Dedifferentiated amniotic fluid mesenchymal stem cell (primary cell): Measurements from ENCODE around the gene PADI4.

Experiments used
- DNase-seq: peaks from one replicate; pipeline ENCODE4 v3.0.0-alpha.2; 2016; ENCODE audit errors: extremely low spot score

PADI4 gene

GRCh38 chr1:17348593-17349234 is 40.7 kb downstream of the PADI4 start:
- DNase-seq, result no peak

DNA sequence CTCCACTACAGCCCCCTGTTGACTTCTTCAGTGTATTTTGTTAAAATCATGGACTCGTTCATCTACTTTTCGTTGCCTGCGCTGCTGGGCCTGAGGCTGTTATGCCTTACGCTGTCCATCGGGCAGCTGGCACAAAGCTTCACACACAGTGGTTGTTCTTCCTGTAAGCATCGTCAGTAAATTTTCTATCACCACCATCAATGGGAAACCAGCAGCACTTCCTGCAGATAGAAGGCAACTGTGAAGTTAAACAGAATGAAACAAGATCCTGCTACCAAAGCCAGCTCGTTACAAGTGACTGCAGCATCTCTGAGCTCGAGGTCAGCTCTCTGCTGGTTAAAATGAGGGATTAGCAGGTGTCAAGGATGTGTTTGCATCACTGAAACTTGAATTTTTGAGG is 42.1 kb downstream of the PADI4 start:
- DNase-seq, result no peak

- no peak for DNase-seq
Observed at GRCh38 chr1:17350928-17351446, 43.0 kb downstream of the PADI4 start.

GRCh38 chr1:17351598-17352324 is 43.8 kb downstream of the PADI4 start:
- DNase-seq, result no peak

- no peak for DNase-seq
Observed at GRCh38 chr1:17352419-17352909, 44.5 kb downstream of the PADI4 start.

DNA sequence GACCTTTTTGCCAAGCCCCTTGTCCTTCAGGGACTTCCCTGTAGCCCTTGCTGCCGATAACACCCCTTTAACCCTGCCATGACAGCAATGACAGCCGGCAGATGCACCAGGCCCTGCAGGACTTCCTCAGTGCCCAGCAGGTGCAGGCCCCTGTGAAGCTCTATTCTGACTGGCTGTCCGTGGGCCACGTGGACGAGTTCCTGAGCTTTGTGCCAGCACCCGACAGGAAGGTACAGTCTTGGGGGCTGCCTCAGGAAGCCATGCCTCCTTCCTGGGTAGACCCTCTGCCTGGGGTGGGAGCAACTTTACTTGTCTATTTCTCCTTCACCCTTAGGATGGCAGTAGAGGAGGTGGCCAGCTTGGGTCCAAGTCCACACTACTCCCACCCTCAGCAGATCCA is 47.9 kb downstream of the PADI4 start:
- no peak for DNase-seq

DNA sequence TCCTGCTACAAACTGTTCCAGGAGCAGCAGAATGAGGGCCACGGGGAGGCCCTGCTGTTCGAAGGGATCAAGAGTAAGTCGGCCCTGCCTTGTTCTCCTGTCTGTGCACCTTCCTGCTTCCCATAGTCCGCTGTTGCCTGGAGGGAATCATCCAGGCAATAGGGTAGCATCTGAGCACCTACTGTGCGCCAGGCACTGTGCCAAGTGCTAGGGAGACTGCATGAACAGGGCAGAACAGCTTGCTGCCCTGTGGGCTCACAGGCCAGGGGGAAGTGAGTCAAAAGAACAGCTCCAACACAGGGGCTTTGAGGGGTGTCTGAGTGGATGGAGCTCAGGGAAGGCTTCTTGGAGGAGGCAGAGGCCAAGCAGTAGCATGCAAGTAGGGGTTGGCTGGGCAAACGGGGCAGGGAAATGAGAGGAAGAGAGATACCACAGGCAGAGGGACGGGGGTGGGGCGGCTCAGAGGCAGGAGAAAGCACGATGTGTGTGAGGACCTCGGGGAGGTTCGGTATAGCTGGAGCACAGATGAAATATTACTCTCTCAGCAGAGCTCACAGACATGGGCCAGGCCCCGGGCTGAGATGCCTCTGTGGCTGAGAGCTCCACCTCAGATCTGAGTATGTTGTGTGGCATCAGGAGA is 48.5 kb downstream of the PADI4 start:
- DNase-seq, result no peak

DNA sequence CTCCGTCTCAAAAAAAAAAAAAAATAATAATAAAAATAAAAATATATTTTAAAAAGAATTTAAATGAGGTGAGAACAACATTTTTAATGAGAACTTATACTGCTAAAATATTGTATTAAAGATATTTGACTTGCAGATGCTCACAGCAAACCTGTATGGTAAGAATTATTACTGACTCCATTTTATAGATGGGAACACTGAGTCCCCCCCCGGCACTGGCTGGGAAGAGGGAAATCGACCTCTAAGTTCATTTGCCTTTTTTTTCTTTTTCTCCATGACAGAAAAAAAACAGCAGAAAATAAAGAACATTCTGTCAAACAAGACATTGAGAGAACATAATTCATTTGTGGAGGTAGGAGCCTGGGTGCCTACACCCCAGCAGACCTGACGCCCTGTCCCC is 50.6 kb downstream of the PADI4 start:
- no peak for DNase-seq

- no peak for DNase-seq
Observed at GRCh38 chr1:17359031-17359430, 51.0 kb downstream of the PADI4 start.

DNA sequence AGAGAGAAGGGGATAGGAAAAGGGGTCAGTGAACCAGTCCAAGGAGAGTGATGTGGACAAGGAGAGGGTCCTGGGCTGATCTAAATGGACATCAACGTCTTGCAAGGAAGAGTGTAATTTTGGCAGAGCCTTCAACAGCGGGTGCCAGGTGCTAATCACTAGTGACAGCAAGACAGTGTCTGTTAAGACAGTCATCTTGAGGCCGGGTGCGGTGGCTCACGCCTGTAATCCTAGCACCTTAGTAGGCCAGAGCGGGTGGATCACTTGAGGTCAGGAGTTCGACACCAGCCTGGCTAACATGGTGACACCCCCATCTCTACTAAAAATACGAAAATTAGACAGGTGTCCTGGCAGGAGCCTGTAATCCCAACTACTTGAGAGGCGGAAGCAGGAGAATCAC is 51.8 kb downstream of the PADI4 start:
- DNase-seq, result no peak

GRCh38 chr1:17360272-17360956 is 52.4 kb downstream of the PADI4 start:
- DNase-seq, result no peak

GRCh38 chr1:17361687-17362086 is 53.7 kb downstream of the PADI4 start:
- DNase-seq, result no peak

DNA sequence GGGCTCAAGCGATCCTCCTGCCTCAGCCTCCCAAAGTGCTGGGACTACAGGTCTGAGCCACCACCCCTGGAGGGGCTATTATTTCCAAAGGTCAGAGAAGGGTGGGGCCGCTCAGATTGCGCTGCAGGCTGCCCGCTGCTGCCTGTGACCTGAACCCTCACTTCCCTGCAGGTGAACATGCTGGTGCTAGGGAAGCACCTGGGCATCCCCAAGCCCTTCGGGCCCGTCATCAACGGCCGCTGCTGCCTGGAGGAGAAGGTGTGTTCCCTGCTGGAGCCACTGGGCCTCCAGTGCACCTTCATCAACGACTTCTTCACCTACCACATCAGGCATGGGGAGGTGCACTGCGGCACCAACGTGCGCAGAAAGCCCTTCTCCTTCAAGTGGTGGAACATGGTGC is 55.4 kb downstream of the PADI4 start:
- no peak for DNase-seq

DNA sequence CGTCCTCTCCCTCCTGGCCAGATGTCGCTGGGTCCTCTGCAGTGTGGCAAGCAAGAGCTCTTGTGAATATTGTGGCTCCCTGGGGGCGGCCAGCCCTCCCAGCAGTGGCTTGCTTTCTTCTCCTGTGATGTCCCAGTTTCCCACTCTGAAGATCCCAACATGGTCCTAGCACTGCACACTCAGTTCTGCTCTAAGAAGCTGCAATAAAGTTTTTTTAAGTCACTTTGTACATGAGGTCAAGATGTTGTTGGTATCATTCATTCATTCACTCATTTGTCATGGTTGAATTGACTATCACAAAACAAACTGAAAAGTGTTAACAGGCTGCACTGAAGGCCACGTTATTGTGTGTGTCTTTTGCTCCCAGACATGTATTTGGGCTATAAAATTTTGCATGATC is 55.8 kb downstream of the PADI4 start:
- DNase-seq, result no peak

- DNase-seq, result no peak
Observed at GRCh38 chr1:17365293-17365692, 57.3 kb downstream of the PADI4 start.

DNA sequence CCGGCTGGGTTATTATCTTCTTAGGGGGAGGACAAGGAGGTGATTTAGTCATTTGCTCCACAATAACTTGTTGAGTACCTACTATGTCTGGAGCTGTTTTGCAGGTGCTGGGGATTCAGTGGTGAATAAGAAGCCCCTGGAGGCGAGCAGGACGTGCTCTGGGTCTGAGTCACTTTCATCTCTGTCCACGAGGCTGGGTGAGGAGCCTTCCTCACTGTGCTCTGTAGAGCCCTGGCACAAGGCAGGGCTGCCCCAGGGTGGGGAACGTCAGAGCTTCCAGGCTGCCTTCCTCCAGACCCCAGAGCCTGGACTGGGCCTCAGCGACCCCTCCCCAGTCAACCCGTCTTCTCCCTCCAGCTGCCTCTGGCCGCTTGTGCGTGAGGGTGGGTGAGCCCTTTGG is 61.5 kb downstream of the PADI4 start:
- DNase-seq, result peak; percentile 14

GRCh38 chr1:17370618-17371017 is 62.6 kb downstream of the PADI4 start:
- DNase-seq, result no peak

DNA sequence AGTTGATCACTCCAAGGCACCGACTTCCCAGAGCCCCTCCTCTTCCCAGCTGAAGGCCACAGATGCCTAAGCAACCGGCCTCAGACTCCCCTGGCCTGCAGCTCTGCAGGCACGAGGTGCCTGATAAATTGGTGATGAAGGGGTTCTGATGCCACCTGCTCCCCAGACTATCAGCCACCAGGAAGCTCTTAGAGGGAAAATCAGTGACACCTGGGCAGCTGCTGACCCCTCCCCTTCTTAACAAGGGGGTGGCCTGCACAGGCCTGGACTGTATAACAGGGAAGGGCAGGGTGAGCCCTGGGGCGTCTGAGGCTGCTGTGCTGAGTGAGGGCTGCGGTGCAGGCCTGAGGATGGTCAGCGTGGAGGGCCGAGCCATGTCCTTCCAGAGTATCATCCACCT is 63.9 kb downstream of the PADI4 start, which contains the start of gene PADI6:
Gene PADI6 (plus strand): TSS at position 301 of the 400 bp plus-strand sequence. CDS start 50 bp downstream, at position 351.
- no peak for DNase-seq

GRCh38 chr1:17372955-17373354 is 65.0 kb downstream of the PADI4 start:
- DNase-seq, result no peak

- no peak for DNase-seq
Observed at GRCh38 chr1:17375651-17376050, 67.7 kb downstream of the PADI4 start.

GRCh38 chr1:17377325-17377953 is 69.4 kb downstream of the PADI4 start:
- DNase-seq, result no peak

GRCh38 chr1:17381161-17381560 is 73.2 kb downstream of the PADI4 start:
- no peak for DNase-seq
